Fibroblast of villous mesenchyme (primary cell): ENCODE results near the gene MMD. TPM values are rescaled to one million over a fixed set of nuclear protein-coding genes. Genes with fewer than 3 reads are reported as not detected.
"Not testable (repeated sequence)": the region's sequence is repeated elsewhere in the genome, so short reads cannot be mapped to it uniquely, and the experiment has no call there.

Source experiments
- DNase-seq: peaks from one replicate; pipeline ENCODE4 v3.0.0-alpha.2; 2010; ENCODE audit warnings: low read depth
- H3K4me3 ChIP-seq: 2 replicates; pipeline ENCODE4 v1.5.1; 2011; ENCODE audit warnings: low read depth, mild to moderate bottlenecking, low read length
- CTCF ChIP-seq: IDR thresholded peaks from 2 replicates; pipeline ENCODE4 v1.5.1; 2012; ENCODE audit warnings: low read depth, mild to moderate bottlenecking, low read length; ENCODE audit not compliant: insufficient read depth
- total RNA-seq: library from RNA; depleted of rRNA; stranded (reverse); fragments of >200 nt; gene quantifications from 2 replicates; pipeline ENCODE4 v1.2.3, GENCODE V29; 2012

Gene MMD
- total RNA-seq, 1 donor: 9.5 TPM

- H3K4me3 ChIP-seq: no peak overlapping the region
- TF ChIP-seq CTCF: no peak
- no peak for DNase-seq
Observed at GRCh38 chr17:55411463-55411855, 10.2 kb downstream of the MMD start.

GRCh38 chr17:55410722-55411462 lies 10.7 kb downstream of the MMD start:
- DNase-seq: no peak
- TF ChIP-seq CTCF: no peak
- no peak overlapping the region for H3K4me3 ChIP-seq

GRCh38 chr17:55409030-55409800 lies 12.4 kb downstream of the MMD start:
- no peak for DNase-seq
- TF ChIP-seq CTCF: no peak
- H3K4me3 ChIP-seq: no peak overlapping the region

GRCh38 chr17:55407641-55408566 lies 13.7 kb downstream of the MMD start:
- no peak overlapping the region for H3K4me3 ChIP-seq
- no peak for TF ChIP-seq CTCF
- no peak for DNase-seq

GRCh38 chr17:55405600-55405999 lies 16.0 kb downstream of the MMD start:
- no peak for TF ChIP-seq CTCF
- no peak overlapping the region for H3K4me3 ChIP-seq
- DNase-seq: no peak

GRCh38 chr17:55404197-55404596 lies 17.4 kb downstream of the MMD start:
- H3K4me3 ChIP-seq, DNase-seq: not testable (repeated sequence)

- TF ChIP-seq CTCF: no peak
- no peak for DNase-seq
- H3K4me3 ChIP-seq: no peak overlapping the region
Observed at GRCh38 chr17:55402374-55402773, 19.3 kb downstream of the MMD start.
